Superior temporal gyrus (tissue), 1 donor: ENCODE results near the gene POU6F2.
"Not testable (repeated sequence)": the region's sequence is repeated elsewhere in the genome, so short reads cannot be mapped to it uniquely, and the experiment has no call there.

Source experiments
- DNase-seq: peaks from one replicate; pipeline ENCODE4 v3.0.0-alpha.2; 2016; ENCODE audit errors: extremely low spot score

POU6F2 gene

DNA sequence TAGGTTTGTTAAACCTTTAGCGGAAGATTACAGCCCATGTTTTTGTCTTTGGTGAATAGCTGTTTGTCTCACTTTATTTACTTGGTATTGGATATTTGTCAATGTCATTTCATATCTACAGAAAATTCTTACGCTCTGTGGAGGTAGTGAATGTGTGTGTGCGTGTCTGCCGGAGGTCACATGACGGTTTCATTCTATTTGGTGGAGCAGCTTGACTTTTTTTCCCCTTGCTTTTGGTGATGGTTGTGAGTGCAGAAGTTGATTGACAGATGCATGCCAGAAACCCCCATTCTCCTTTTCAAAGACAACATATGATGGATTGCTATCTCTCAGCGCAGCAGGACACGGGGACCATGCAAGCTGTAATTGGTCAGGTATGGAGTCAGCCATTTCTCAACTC lies at the start of gene POU6F2:
Gene POU6F2 (plus strand): TSS at position 225 of the 400 bp plus-strand sequence. CDS start 45 bp downstream, at position 270.
- DNase-seq, result no peak

- no peak for DNase-seq
Measured at GRCh38 chr7:38928506-38928905, 49.2 kb upstream of the POU6F2 start.

DNA sequence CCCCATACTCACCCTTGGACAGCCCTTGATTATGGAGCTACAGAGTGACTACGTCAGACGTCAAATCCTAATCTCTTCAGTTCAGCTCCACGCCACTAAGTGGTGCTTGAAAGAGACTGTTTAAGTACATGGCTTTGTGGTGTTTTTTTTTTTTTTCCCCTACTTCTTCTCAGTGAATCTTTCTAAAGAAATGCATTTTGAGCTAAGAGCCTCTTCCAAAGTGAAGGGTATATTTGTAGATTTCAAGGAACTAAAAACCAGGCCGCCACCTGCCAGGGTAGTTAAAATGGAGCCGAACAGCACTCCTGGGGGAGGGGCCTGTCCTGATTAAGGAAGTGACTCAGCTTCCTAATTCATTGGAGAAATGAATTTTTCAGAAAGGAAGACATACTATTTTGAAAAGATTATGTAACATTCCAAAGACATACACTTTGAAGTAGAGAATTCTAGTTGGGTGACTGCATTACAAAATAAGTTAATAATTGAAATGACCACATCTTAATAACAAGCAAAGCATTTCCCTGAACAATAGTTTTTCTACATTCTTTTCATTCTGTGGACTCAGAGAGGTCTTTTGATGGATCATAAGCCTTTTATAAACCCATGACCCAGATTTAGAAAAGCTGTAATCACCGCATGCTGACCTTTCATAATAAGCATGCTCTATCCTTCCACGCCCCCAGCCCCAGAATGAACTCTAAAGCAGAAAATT lies 48.1 kb upstream of the POU6F2 start:
- no peak for DNase-seq

- DNase-seq, result peak; percentile 81
Measured at GRCh38 chr7:38932509-38933168, 45.1 kb upstream of the POU6F2 start.

DNA sequence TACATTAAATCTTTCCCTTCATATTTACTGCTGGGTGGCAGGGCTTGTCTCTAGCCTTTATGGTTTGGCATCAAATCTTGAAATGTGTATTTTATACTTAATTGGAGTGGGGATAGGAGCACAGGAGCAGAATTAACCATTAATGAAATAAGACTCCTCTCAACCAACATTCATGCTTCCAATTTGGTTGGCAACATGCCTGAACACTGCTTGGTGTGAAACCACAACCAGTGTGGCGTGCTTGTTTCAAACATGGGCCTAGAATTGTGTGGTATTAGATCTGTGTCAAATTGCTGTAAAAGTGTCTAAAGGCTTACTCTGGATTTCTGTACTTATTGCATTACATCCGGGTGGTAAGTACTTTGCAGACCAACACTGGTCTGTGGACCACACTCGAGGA lies 43.7 kb upstream of the POU6F2 start:
- DNase-seq, result no peak

DNA sequence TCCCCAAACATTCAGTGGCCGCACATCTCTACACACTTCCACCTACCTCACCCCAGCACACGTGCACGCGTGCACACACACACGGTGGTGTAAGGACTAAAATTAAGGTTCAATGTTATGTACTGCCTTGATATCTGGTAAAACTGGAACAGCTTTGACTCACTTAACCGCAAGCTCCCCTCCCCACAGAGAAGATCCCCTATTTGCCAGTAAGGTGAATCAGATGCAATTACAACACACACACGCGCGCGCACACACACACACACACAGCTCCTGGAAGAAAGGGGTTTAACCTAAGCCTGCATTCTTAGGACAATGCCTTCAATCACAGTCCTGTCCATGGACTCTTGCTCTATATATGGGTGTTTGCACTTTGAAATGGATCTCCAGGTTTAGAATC lies 43.2 kb upstream of the POU6F2 start:
- DNase-seq, result no peak

DNA sequence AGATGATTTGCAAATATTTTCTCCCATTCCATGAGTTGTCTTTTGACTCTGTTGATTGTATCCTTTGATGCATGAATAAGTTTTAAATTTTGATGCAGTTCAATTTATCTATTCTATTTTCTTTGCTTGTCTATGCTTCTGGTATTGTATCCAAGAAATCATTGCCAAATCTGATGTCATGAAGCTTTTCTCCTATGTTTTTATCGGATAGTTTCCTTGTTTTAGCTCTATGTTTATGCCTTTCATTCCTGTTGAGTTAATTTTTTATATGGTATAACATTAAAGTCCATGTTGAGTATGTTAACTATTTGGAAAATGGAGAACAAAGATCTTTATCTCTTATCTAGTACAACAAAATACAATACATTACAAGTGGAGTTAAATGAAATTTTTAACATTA lies 41.1 kb upstream of the POU6F2 start:
- no peak for DNase-seq

DNA sequence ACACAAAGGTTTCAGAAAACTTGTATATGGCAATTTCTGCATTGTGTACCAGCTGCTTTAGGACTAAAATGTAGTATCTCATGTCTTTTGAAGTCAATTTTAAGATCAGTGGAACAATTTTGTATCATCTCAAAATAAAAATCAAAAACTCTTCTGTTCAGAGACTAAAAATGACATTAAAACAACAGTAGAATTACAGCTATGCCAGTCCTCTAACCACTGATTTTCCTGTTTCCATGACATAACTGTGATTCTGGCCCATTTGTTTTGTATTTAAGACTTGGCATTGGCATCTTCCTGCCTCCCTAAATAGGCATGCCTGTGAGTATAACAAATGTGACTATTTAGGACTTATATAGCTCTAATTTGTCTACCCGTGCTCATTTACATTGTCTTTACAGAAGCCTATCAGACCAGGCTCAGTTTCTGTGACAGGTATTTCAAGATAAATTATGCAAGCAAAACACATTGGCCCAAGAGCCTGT lies 39.7 kb upstream of the POU6F2 start:
- DNase-seq, result peak; percentile 46

- DNase-seq, result no peak
Measured at GRCh38 chr7:38938589-38938988, 39.1 kb upstream of the POU6F2 start.

GRCh38 chr7:38940774-38941173 lies 36.9 kb upstream of the POU6F2 start:
- no peak for DNase-seq

GRCh38 chr7:38942431-38943051 lies 35.2 kb upstream of the POU6F2 start:
- no peak for DNase-seq

DNA sequence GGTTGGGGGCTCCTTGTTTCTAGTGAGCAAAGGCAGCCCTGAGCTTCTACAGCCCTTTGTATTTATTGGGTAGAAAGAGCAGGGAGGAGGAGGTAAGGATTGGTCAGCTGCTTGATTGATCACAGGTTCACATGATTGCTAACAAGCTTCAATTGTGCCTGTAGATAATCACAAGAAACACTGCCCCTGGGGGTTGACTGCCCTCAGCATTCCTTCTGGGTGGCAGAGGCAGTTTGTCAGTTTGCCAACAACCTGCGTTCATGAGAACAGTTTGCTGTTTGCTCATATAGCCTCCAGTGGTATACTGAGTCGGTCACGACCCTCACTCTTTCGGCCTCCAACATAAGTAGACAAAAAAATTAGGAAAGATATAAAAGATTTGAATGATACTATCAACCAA lies 30.2 kb upstream of the POU6F2 start:
- not testable (repeated sequence) for DNase-seq

DNA sequence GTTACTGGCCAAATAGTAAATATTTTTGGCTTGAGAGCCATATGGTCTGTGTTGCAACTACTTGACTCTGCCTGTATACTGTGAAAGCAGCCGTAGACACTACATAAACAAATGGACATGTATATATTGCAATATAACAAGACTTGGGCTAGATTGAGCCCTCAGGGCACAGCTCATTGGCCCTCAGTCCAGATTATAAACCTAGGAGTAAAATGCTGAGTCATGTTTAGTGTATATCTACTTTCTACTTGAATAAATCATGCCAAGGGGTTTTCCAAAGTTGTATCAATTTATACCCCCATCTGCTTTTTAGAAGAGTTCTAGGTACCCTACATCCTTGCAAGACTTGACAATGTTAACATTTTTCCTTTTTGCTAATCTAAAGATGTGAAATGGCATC lies 27.4 kb upstream of the POU6F2 start:
- DNase-seq, result no peak

DNA sequence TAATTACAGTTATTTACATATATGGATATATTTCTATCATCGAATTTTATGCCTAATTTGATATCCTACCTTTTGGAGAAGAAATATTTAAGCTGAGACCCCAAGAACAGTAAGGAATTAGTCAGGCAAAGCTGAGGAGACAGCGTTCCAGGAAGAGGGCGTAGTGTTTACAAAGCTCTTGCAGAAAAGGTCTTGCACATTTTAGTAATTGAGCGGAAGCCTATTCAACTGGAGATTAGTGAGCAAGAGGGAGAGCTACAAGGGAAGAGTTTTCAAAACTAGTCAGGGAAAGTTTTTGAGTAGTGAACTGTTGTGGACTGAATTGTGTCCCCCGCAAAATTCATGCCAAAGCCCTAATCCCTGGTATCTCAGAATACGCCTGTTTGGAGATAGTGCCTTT lies 26.5 kb upstream of the POU6F2 start:
- DNase-seq, result no peak

- no peak for DNase-seq
Measured at GRCh38 chr7:38953227-38953626, 24.5 kb upstream of the POU6F2 start.

- no peak for DNase-seq
Measured at GRCh38 chr7:38953971-38954370, 23.7 kb upstream of the POU6F2 start.

GRCh38 chr7:38955892-38956291 lies 21.8 kb upstream of the POU6F2 start:
- no peak for DNase-seq

DNA sequence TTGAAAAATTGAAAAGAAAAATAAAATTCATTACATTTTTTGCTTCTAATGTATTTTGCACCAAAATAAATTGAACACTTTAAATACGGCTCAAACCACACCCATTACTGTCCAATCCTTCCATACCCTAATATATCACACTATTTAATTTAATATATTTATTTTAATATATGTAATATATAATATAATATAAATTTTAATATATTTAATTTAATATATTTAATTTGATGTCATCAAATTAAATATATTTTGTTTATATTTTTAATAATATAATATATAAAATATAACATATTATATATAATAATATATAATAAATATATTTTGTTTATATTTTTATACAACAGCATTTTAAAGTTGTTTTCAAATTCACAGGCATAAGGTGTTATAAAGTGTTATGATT lies 15.7 kb upstream of the POU6F2 start:
- no peak for DNase-seq

DNA sequence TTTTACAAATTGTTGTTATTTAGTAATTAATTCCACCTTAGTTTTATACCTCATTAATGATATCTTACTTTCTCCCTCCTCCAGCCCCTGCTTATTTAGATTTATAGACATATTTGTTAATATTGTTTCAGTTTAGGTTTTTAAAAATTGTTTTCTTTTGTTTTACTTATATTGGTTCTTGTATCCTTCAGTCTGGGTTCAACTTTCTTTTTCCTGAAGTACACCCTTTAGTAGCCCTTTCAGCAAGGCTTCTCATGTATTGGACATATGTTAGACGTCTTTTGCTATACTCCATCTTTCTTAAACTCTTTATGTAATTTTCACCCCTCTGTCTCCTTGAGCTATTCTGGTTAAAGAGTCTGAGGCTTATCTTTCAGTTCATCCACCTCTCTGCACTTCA lies 12.8 kb upstream of the POU6F2 start:
- DNase-seq, result no peak

GRCh38 chr7:38973760-38974159 lies 3.9 kb upstream of the POU6F2 start:
- DNase-seq, result no peak

DNA sequence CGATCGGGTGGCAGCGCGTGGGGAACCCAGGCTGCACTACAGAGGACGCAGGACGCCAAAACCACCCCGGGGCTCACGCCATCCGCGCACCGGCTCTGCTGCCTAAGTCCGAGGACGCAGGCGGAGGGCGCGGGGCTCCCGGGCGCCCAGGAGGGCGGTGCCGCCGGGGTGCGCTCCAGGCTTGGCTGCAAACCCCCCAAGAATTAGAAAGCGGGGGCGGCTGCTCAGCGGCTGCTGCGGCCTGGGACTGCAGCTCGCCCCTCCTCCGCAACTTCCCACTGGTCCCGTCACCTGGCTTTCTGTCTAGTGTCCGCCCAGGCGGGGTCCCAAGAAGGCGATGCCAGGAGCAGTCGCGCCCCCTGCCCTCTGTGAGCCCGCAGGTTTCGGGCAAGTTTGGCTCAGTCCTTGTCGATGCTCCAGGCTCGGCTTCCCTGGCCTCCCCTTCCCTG lies 1.7 kb upstream of the POU6F2 start:
- DNase-seq, result no peak

DNA sequence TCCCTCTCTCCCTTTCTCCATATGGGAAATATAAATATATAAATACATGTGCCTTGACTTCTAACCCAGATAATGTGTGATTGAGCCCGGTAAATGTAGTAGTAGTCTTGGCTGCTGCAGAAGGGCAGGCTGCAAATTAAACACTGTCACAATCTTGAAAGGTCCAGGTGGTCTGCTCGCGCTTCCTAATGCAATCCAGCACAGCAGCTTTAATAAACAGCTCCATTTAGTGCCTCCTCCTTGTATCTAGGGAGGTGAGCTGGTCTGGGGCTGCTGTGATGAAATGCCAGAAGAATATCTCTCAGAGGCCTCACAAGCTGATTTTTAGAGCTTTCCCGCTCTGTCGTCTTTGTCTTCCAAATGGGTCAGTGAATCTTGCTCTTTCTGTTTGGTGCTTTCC lies 782 bp downstream of the POU6F2 start:
- DNase-seq, result no peak

- DNase-seq, result peak; percentile 26
Measured at GRCh38 chr7:38992203-38992602, 14.5 kb downstream of the POU6F2 start.
